GM12878 (cell line): ENCODE results near the gene C10orf105. TPM values are rescaled to one million over a fixed set of nuclear protein-coding genes. Genes with fewer than 3 reads are reported as not detected.

Experiments
- ATAC-seq: fragments of 200-7000 bp; cut with Tn5 transposase; 3 replicates; pipeline ENCODE4 v1.9.1; 2020; ENCODE audit warnings: mild to moderate bottlenecking, moderate library complexity
- BruUV-seq: library from RNA; stranded (reverse); fragments of 400-500 nt; replicated peaks from 2 replicates; lab custom pipeline; 2021; lab: Mats Ljungman, UMichigan
- CTCF ChIA-PET: fragments of 300-600 bp; sonication (Branson Sonifier 250); formaldehyde crosslinking; extraction: SDS; loops from one replicate; lab custom pipeline; 2021; ENCODE audit warnings: inconsistent platforms; lab: Yijun Ruan, JAX
- POLR2A ChIA-PET: fragments of 350-600 bp; formaldehyde crosslinking; extraction: SDS; loops from one replicate; lab custom pipeline; 2021; ENCODE audit warnings: inconsistent platforms; lab: Charles Lee
- RAD21 ChIA-PET: fragments of 300-600 bp; sonication (Branson Sonifier 250); formaldehyde crosslinking; loops from one replicate; lab custom pipeline; 2023; ENCODE audit warnings: antibody characterized with exemption; ENCODE audit not compliant: unreplicated experiment; lab: Charles Lee
- SMC1A ChIA-PET: fragments of 300-600 bp; sonication (Branson Sonifier 250); formaldehyde crosslinking; loops from one replicate; lab custom pipeline; 2023; ENCODE audit not compliant: unreplicated experiment, uncharacterized antibody; lab: Charles Lee
- DNase-seq: peaks from one replicate; pipeline ENCODE4 v3.0.0-alpha.2; 2011; ENCODE audit warnings: low read depth, low spot score
- FAIRE-seq: peaks from 3 replicates; lab custom pipeline; 2011; peaks lifted over from hg19 to GRCh38; lab: Jason Lieb, UNC
- H2AFZ ChIP-seq: 2 replicates; pipeline ENCODE4 v1.6.0; 2011; ENCODE audit warnings: low read depth, low read length, control low read depth; ENCODE audit not compliant: control insufficient read depth
- H3K27ac ChIP-seq: 2 replicates; pipeline ENCODE4 v1.5.1; 2011; ENCODE audit warnings: control low read depth; ENCODE audit not compliant: control insufficient read depth, insufficient read depth
- H3K27me3 ChIP-seq, 2 experiments: replicated peaks in 1 of 2; 2 replicates each; pipeline versions ENCODE4 v1.6.0 to v1.6.1; 2011; ENCODE audit warnings: low read length in 1 of 2; ENCODE audit not compliant: control insufficient read depth in 2 of 2, insufficient read depth in 2 of 2
- H3K36me3 ChIP-seq, 2 experiments: 2 replicates each; pipeline ENCODE4 v1.5.1; 2011; ENCODE audit warnings: low read length in 1 of 2; ENCODE audit not compliant: control insufficient read depth in 2 of 2, insufficient read depth in 2 of 2
- H3K4me1 ChIP-seq: 2 replicates; pipeline ENCODE4 v1.6.1; 2011; ENCODE audit warnings: mild to moderate bottlenecking, low read length, moderate library complexity, mixed read lengths; ENCODE audit not compliant: control insufficient read depth, insufficient read depth
- H3K4me2 ChIP-seq: 2 replicates; pipeline ENCODE4 v1.6.0; 2011; ENCODE audit warnings: control low read depth; ENCODE audit not compliant: control insufficient read depth, insufficient read depth
- H3K4me3 ChIP-seq: fragments of 200-600 bp; sonication (generic); 2 replicates; pipeline ENCODE4 v1.5.1; 2016
- H3K79me2 ChIP-seq: 2 replicates; pipeline ENCODE4 v1.6.0; 2011; ENCODE audit warnings: low read length; ENCODE audit not compliant: control insufficient read depth, insufficient read depth
- H3K9ac ChIP-seq: 2 replicates; pipeline ENCODE4 v1.8.0; 2011; ENCODE audit warnings: low read length, control low read depth, mixed read lengths; ENCODE audit not compliant: control insufficient read depth, insufficient read depth
- H3K9me3 ChIP-seq: replicated peaks from 3 replicates; pipeline ENCODE4 v1.5.1; 2011; ENCODE audit warnings: mild to moderate bottlenecking, low read length; ENCODE audit not compliant: control insufficient read depth, insufficient read depth
- H4K20me1 ChIP-seq: 2 replicates; pipeline ENCODE4 v1.6.0; 2011; ENCODE audit not compliant: control insufficient read depth, insufficient read depth
- FOS ChIP-seq: IDR thresholded peaks from 3 replicates; pipeline ENCODE4 v1.6.1; 2011; ENCODE audit warnings: borderline replicate concordance; ENCODE audit not compliant: insufficient read length; ENCODE audit errors: extremely low read depth
- IKZF2 ChIP-seq, 2 experiments: fragments of 450-650 bp; IDR thresholded peaks; 2 replicates each; pipeline ENCODE4 v1.6.1; 2017; ENCODE audit warnings: mild to moderate bottlenecking in 2 of 2, moderate library complexity in 2 of 2
- MXI1 ChIP-seq: fragments of 150-350 bp; IDR thresholded peaks from 2 replicates; pipeline ENCODE4 v1.6.1; 2011; ENCODE audit warnings: low read depth, mild to moderate bottlenecking, inconsistent platforms, low read length, improper control_type of control experiment
- MYC ChIP-seq: IDR thresholded peaks from 2 replicates; pipeline ENCODE4 v1.6.1; 2011; ENCODE audit warnings: mild to moderate bottlenecking, low read length, moderate library complexity, inconsistent platforms; ENCODE audit not compliant: insufficient read depth, insufficient replicate concordance, insufficient read length, severe bottlenecking
- PML ChIP-seq: IDR thresholded peaks from 2 replicates; pipeline ENCODE4 v1.6.1; 2012; ENCODE audit warnings: low read length, inconsistent platforms
- POLR2AphosphoS2 ChIP-seq: IDR thresholded peaks from 2 replicates; pipeline ENCODE4 v1.6.1; 2011; ENCODE audit warnings: low read depth, mild to moderate bottlenecking, low read length, improper control_type of control experiment, moderate library complexity
- POU2F2 ChIP-seq: IDR thresholded peaks from 3 replicates; pipeline ENCODE4 v1.6.1; 2011; ENCODE audit warnings: low read depth, mild to moderate bottlenecking, low read length, borderline replicate concordance
- SKIL ChIP-seq: fragments of 450-650 bp; IDR thresholded peaks from 2 replicates; pipeline ENCODE4 v1.6.1; 2017; ENCODE audit warnings: mild to moderate bottlenecking, low read depth, inconsistent platforms; ENCODE audit not compliant: poor library complexity, severe bottlenecking
- SMAD5 ChIP-seq: IDR thresholded peaks from 2 replicates; pipeline ENCODE4 v1.6.1; 2016; ENCODE audit warnings: antibody characterized with exemption, low read depth
- TAF1 ChIP-seq: IDR thresholded peaks from 2 replicates; pipeline ENCODE4 v1.6.1; 2011; ENCODE audit warnings: mild to moderate bottlenecking, low read depth, low read length, borderline replicate concordance
- TBL1XR1 ChIP-seq: IDR thresholded peaks from 2 replicates; pipeline ENCODE4 v1.6.1; 2012; ENCODE audit warnings: low read depth, low read length, improper control_type of control experiment
- YY1 ChIP-seq: IDR thresholded peaks from 2 replicates; pipeline ENCODE4 v1.6.1; 2011; ENCODE audit warnings: low read depth, mild to moderate bottlenecking, low read length
- ZNF24 ChIP-seq: fragments of 450-650 bp; IDR thresholded peaks from 2 replicates; pipeline ENCODE4 v1.6.1; 2017; ENCODE audit warnings: antibody characterized with exemption, mild to moderate bottlenecking
- WGBS: methylation state at CpG from one replicate; pipeline ENCODE4 v1.1.6; 2016; ENCODE audit warnings: low lambda C conversion rate; ENCODE audit not compliant: insufficient replicate concordance, insufficient coverage; ENCODE audit errors: missing lambda C conversion rate; 5-methylcytosine and 5-hydroxymethylcytosine counted together
- in situ Hi-C: fragments of 300-500 bp; cut with MboI; formaldehyde crosslinking; loops from 9 replicates; pipeline ENCODE4 v1.14.3; 2018; ENCODE audit warnings: mixed read lengths
- intact Hi-C: fragments of 100-400 bp; cut with micrococcal nuclease; formaldehyde crosslinking; loops from one replicate; pipeline ENCODE4 v1.14.2; 2022; ENCODE audit not compliant: unreplicated experiment
- polyA plus RNA-seq, 11 experiments: library from polyadenylated mRNA; depleted of rRNA in 4 of 11; unstranded in 6 of 11; stranded (reverse) in 5 of 11; fragments of >200 nt; fragmentation: Nextera tagmentation in 4 of 11; fragmentation: Illumina TruSeq in 1 of 11; extraction: Ambion mirVana in 4 of 11; extraction: Trizol in 1 of 11; gene quantifications; 1 replicate in 1 of 11; 2 replicates in 10 of 11; pipeline versions ENCODE4 v1.2.1 to v1.2.3, GENCODE V29; 2011 to 2016; ENCODE audit warnings: inconsistent platforms in 2 of 11, missing spikeins in 2 of 11, low read depth in 1 of 11
- total RNA-seq, 4 experiments: library from RNA; depleted of rRNA in 3 of 4; stranded (reverse); fragments of >200 nt in 3 of 4; fragmentation: Illumina TruSeq in 1 of 4; extraction: Trizol in 1 of 4; gene quantifications; 2 replicates each; pipeline versions ENCODE4 v1.2.1 to v1.2.3, GENCODE V29; 2013 to 2021
- TF ChIP-seq, protein P1 (sequence below): fragments of 450-650 bp; IDR thresholded peaks from 2 replicates; pipeline ENCODE4 v1.6.1; 2016; ENCODE audit warnings: mild to moderate bottlenecking, moderate library complexity, borderline replicate concordance

C10orf105 gene
- total and polyA plus RNA-seq, 10 of the 15 experiments (the other 5 are each of a cell fraction or from before 2014, with no cell fraction given): 0.04 to 0.06 (median 0.05) TPM; not detected in 7

GRCh38 chr10:71681977-71682376 lies 37.6 kb downstream of the C10orf105 start:
- WGBS: 15% methylated on average over 5 of the region's 5 CpGs
- ATAC-seq (no peak), FAIRE-seq (no peak), DNase-seq (no peak)
- H3K4me2 ChIP-seq: no peak overlapping the region
- no peaks in the 10 kb centered on the region for H4K20me1 ChIP-seq
- 0 out of 2 replicates have a peak, but pooled peaks cover 7% of the 10 kb centered on the region for H3K4me1 ChIP-seq
- in situ Hi-C loops: no loop called here
- ChIA-PET CTCF (interaction anchor here (1.6 kb wide), 1 partner anchor 8 kb away, joined by 3 read pairs; no protein-coding TSS in a partner anchor), SMC1A (no interaction called here), RAD21 (interaction anchor here (3.8 kb wide), 1 partner anchor 16 kb away, joined by 14 read pairs; no protein-coding TSS in a partner anchor), POLR2A (no interaction called here)
- BruUV-seq: no TSS peak
- intact Hi-C loops: no loop called here
- H3K79me2 ChIP-seq: no peaks in the 10 kb centered on the region
- no peak overlapping the region for H3K27ac ChIP-seq
- no peak overlapping the region for H3K9ac ChIP-seq
- no peak overlapping the region for H2AFZ ChIP-seq
- TF ChIP-seq TBL1XR1 (no peak), POU2F2 (no peak), SMAD5 (no peak), MXI1 (no peak), POLR2AphosphoS2 (no peak), SKIL (no peak), TAF1 (no peak), IKZF2 (IDR thresholded peaks at IDR 0.05) (no peak), FOS (no peak), MYC (no peak), PML (no peak), ZNF24 (no peak), YY1 (no peak)
- TF ChIP-seq, protein P1, sequence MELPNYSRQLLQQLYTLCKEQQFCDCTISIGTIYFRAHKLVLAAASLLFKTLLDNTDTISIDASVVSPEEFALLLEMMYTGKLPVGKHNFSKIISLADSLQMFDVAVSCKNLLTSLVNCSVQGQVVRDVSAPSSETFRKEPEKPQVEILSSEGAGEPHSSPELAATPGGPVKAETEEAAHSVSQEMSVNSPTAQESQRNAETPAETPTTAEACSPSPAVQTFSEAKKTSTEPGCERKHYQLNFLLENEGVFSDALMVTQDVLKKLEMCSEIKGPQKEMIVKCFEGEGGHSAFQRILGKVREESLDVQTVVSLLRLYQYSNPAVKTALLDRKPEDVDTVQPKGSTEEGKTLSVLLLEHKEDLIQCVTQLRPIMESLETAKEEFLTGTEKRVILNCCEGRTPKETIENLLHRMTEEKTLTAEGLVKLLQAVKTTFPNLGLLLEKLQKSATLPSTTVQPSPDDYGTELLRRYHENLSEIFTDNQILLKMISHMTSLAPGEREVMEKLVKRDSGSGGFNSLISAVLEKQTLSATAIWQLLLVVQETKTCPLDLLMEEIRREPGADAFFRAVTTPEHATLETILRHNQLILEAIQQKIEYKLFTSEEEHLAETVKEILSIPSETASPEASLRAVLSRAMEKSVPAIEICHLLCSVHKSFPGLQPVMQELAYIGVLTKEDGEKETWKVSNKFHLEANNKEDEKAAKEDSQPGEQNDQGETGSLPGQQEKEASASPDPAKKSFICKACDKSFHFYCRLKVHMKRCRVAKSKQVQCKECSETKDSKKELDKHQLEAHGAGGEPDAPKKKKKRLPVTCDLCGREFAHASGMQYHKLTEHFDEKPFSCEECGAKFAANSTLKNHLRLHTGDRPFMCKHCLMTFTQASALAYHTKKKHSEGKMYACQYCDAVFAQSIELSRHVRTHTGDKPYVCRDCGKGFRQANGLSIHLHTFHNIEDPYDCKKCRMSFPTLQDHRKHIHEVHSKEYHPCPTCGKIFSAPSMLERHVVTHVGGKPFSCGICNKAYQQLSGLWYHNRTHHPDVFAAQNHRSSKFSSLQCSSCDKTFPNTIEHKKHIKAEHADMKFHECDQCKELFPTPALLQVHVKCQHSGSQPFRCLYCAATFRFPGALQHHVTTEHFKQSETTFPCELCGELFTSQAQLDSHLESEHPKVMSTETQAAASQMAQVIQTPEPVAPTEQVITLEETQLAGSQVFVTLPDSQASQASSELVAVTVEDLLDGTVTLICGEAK: no peak
- H3K4me3 ChIP-seq: no peak overlapping the region
- H3K27me3 ChIP-seq: no peaks in the 10 kb centered on the region
- H3K9me3 ChIP-seq: no peaks in the 10 kb centered on the region
- no peaks in the 10 kb centered on the region for H3K36me3 ChIP-seq
